ENCODE measurements around the gene SCLY.

The SCLY gene

DNA sequence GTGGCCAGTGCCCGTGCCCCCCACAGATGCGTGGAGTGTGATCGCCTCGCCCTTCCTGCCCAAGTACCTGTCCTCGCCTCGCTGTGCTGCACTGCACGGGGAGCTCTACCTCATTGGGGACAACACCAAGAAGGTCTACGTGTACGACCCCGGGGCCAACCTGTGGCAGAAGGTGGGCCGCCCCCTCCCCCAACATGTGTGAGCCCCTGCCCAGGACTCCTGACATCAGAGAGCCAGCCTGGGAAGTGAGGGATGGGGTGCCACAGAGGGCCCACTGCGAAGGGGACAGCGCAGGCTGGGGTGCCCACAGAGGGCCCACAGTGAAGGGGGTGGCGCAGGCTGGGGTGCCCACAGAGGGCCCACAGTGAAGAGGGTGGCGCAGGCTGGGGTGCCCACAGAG, 88.2 kb downstream of the SCLY start:
- DNase-seq (ENCODE audit: low read depth) = no peak
- H3K4me3 ChIP-seq (ENCODE audit: low read length) = no peak overlapping the region
- TF ChIP-seq, protein P1, sequence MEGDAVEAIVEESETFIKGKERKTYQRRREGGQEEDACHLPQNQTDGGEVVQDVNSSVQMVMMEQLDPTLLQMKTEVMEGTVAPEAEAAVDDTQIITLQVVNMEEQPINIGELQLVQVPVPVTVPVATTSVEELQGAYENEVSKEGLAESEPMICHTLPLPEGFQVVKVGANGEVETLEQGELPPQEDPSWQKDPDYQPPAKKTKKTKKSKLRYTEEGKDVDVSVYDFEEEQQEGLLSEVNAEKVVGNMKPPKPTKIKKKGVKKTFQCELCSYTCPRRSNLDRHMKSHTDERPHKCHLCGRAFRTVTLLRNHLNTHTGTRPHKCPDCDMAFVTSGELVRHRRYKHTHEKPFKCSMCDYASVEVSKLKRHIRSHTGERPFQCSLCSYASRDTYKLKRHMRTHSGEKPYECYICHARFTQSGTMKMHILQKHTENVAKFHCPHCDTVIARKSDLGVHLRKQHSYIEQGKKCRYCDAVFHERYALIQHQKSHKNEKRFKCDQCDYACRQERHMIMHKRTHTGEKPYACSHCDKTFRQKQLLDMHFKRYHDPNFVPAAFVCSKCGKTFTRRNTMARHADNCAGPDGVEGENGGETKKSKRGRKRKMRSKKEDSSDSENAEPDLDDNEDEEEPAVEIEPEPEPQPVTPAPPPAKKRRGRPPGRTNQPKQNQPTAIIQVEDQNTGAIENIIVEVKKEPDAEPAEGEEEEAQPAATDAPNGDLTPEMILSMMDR (conservative IDR thresholded peaks at IDR 0.05; ENCODE audit: low read length) = no peak
